Measurements from ENCODE around the gene ADAM11. TPM values are rescaled to one million over a fixed set of nuclear protein-coding genes. Genes with fewer than 3 reads are reported as not detected.
A peak's percentile ranks its signal among the peaks of the same experiment; 100 is the strongest.

Gene ADAM11
- total and polyA plus RNA-seq, 9 of the 15 experiments (the other 6 are each of a cell fraction or from before 2014, with no cell fraction given): 0.01 to 0.31 (median 0.14) TPM; not detected in 2

DNA sequence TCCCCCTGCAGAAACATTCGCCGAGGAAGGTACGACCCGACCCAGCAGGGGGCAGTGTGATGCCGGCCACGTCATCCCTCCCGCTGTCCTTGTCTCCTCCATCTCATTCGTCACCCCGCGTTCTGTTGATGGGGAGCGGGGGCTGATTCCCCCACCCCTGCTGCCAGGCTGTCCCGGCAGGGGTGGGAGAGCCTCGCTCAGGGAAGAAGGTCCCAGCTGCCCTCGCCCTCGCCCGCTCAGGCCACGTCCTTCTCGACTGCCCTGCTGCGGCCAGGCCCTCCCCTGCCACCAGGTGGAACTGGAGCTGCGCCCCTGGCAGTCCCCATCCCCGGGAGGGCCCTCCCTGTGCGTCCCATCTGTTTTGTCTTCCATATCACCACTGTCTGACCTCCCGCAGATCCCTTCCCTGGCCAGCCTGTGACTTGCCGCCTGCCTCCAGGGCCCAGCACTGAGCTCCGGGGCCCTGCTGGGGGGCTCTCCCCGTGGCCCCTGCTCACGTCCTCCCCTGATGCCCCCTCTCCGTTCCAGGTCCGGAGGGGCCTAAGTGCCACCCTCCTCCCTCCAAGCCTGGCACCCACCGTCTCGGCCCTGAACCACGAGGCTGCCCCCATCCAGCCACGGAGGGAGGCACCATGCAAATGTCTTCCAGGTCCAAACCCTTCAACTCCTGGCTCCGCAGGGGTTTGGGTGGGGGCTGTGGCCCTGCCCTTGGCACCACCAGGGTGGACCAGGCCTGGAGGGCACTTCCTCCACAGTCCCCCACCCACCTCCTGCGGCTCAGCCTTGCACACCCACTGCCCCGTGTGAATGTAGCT lies 20.6 kb downstream of the ADAM11 start (continued):
- TF ChIP-seq ARID2 (IDR thresholded peaks at IDR 0.05) (peak; percentile 58; the same call in 1 of the 2 replicates), FOXA3 (CRISPR knock-in tag; conservative IDR thresholded peaks at IDR 0.05 in 1 of 2, IDR thresholded peaks at IDR 0.05 in 1 of 2) (no peak), KDM4B (IDR thresholded peaks at IDR 0.05; ENCODE audit: borderline replicate concordance in 2 of 2, low read depth in 1 of 2) (peak in 1 of 2 experiments; percentile 87; a peak in 1 of 4 replicates), FOXM1 (IDR thresholded peaks at IDR 0.05; ENCODE audit: low read depth) (no peak), FOXM1 (CRISPR knock-in tag; IDR thresholded peaks at IDR 0.05; ENCODE audit: low read depth) (0 out of 2 replicates have a peak, but pooled peaks have one; percentile 44), HMGN3 (IDR thresholded peaks at IDR 0.05; ENCODE audit: borderline replicate concordance, extremely low read depth, insufficient read length, low read depth, low read length) (peak; percentile 7), SOX6 (IDR thresholded peaks at IDR 0.05) (peak; percentile 51), ZNF133 (CRISPR knock-in tag; IDR thresholded peaks at IDR 0.05) (no peak), CREB1 (IDR thresholded peaks at IDR 0.05) (peak; percentile 91), CREB1 (CRISPR knock-in tag; IDR thresholded peaks at IDR 0.05) (peak; percentile 96), RBM39 (optimal IDR thresholded peaks at IDR 0.05; ENCODE audit: low read depth, low read length) (no peak), PHF20 (IDR thresholded peaks at IDR 0.05; ENCODE audit: partially characterized antibody) (peak; percentile 22), MAFK (IDR thresholded peaks at IDR 0.05; ENCODE audit: low read length) (no peak), LCOR (CRISPR knock-in tag; IDR thresholded peaks at IDR 0.05) (peak; percentile 60; the same call in 1 of the 2 replicates), ATF7 (IDR thresholded peaks at IDR 0.05) (peak; percentile 96), RCOR1 (IDR thresholded peaks at IDR 0.05; ENCODE audit: borderline replicate concordance in 1 of 2, low read depth in 2 of 2, low read length in 2 of 2) (peak in 1 of 2 experiments; percentile 75; a peak in 2 of 4 replicates), ZNF644 (tag; IDR thresholded peaks at IDR 0.05; ENCODE audit: low read depth) (no peak), HCFC1 (IDR thresholded peaks at IDR 0.05; ENCODE audit: low read depth, low read length) (0 out of 2 replicates have a peak, but pooled peaks have one; percentile 33), KDM5B (IDR thresholded peaks at IDR 0.05; ENCODE audit: insufficient replicate concordance, low read depth, low read length) (peak; percentile 50), NBN (IDR thresholded peaks at IDR 0.05; ENCODE audit: low read depth) (peak; percentile 73; the same call in 1 of the 2 replicates), HDAC2 (IDR thresholded peaks at IDR 0.05) (peak; percentile 66; the same call in 1 of the 2 replicates), ZC3H8 (IDR thresholded peaks at IDR 0.05) (no peak), HNRNPL (IDR thresholded peaks at IDR 0.05; ENCODE audit: low read depth, low read length) (no peak), ZNF830 (CRISPR knock-in tag; IDR thresholded peaks at IDR 0.05) (no peak), PCBP1 (IDR thresholded peaks at IDR 0.05; ENCODE audit: low read depth, low read length, poor library complexity, severe bottlenecking) (peak; percentile 42), ZFX (CRISPR knock-in tag; IDR thresholded peaks at IDR 0.05) (peak; percentile 60)
- TF ChIP-seq, protein P1, sequence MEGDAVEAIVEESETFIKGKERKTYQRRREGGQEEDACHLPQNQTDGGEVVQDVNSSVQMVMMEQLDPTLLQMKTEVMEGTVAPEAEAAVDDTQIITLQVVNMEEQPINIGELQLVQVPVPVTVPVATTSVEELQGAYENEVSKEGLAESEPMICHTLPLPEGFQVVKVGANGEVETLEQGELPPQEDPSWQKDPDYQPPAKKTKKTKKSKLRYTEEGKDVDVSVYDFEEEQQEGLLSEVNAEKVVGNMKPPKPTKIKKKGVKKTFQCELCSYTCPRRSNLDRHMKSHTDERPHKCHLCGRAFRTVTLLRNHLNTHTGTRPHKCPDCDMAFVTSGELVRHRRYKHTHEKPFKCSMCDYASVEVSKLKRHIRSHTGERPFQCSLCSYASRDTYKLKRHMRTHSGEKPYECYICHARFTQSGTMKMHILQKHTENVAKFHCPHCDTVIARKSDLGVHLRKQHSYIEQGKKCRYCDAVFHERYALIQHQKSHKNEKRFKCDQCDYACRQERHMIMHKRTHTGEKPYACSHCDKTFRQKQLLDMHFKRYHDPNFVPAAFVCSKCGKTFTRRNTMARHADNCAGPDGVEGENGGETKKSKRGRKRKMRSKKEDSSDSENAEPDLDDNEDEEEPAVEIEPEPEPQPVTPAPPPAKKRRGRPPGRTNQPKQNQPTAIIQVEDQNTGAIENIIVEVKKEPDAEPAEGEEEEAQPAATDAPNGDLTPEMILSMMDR (IDR thresholded peaks at IDR 0.05 in 2 of 3, conservative IDR thresholded peaks at IDR 0.05 in 1 of 3; ENCODE audit: insufficient read depth in 2 of 3, low read depth in 1 of 3, low read length in 3 of 3): peak; percentile 76 to 96 (median 82)
- TF ChIP-seq, protein P2, sequence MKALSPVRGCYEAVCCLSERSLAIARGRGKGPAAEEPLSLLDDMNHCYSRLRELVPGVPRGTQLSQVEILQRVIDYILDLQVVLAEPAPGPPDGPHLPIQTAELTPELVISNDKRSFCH (CRISPR knock-in tag; IDR thresholded peaks at IDR 0.05): no peak
- TF ChIP-seq, protein P2 (tag; IDR thresholded peaks at IDR 0.05): peak; percentile 90; the same call in 1 of the 2 replicates
